ENCODE results near the gene SCAMP4.

The SCAMP4 gene

GRCh38 chr19:1935484-1936208 lies 30.4 kb downstream of the SCAMP4 start:
- Histone ChIP-seq H3K36me3 (0 out of 2 replicates have a peak, but pooled peaks cover 3% of the 10 kb centered on the region), H3K4me2 (no peak overlapping the region), H3K9ac (no peak overlapping the region), H3K9me3 (peaks cover 30% of the 10 kb centered on the region), H4K20me1 (no peaks in the 10 kb centered on the region), H3K4me3 (no peak overlapping the region), H3K27ac (no peak overlapping the region), H3K27me3 (no peaks in the 10 kb centered on the region), H3K4me1 (peaks cover 33% of the 10 kb centered on the region)
- TF ChIP-seq Cebpa-rat (IDR thresholded peaks at IDR 0.05): no peak

GRCh38 chr19:1936430-1936829 lies 31.2 kb downstream of the SCAMP4 start:
- H3K9ac ChIP-seq: no peak overlapping the region
- no peaks in the 10 kb centered on the region for H3K27me3 ChIP-seq
- H3K4me1 ChIP-seq: peaks cover 31% of the 10 kb centered on the region
- no peaks in the 10 kb centered on the region for H4K20me1 ChIP-seq
- H3K27ac ChIP-seq: no peak overlapping the region
- H3K4me2 ChIP-seq: no peak overlapping the region
- H3K36me3 ChIP-seq: 0 out of 2 replicates have a peak, but pooled peaks cover 3% of the 10 kb centered on the region
- TF ChIP-seq Cebpa-rat (IDR thresholded peaks at IDR 0.05): no peak
- peaks cover 26% of the 10 kb centered on the region for H3K9me3 ChIP-seq
- H3K4me3 ChIP-seq: no peak overlapping the region

- no peak for TF ChIP-seq Cebpa-rat (IDR thresholded peaks at IDR 0.05)
- Histone ChIP-seq H3K27me3 (no peaks in the 10 kb centered on the region), H3K27ac (no peak overlapping the region), H4K20me1 (peaks cover 3% of the 10 kb centered on the region), H3K36me3 (0 out of 2 replicates have a peak, but pooled peaks cover 3% of the 10 kb centered on the region), H3K9ac (no peak overlapping the region), H3K4me1 (peaks cover 31% of the 10 kb centered on the region), H3K9me3 (peaks cover 20% of the 10 kb centered on the region), H3K4me3 (no peak overlapping the region), H3K4me2 (no peak overlapping the region)
Measured at GRCh38 chr19:1936916-1937610, 31.9 kb downstream of the SCAMP4 start.

GRCh38 chr19:1938071-1938470 lies 32.9 kb downstream of the SCAMP4 start:
- TF ChIP-seq Cebpa-rat (IDR thresholded peaks at IDR 0.05): no peak
- H3K27ac ChIP-seq: no peak overlapping the region
- H3K4me3 ChIP-seq: no peak overlapping the region
- H3K9ac ChIP-seq: no peak overlapping the region
- H4K20me1 ChIP-seq: peaks cover 13% of the 10 kb centered on the region
- H3K36me3 ChIP-seq: 0 out of 2 replicates have a peak, but pooled peaks cover 3% of the 10 kb centered on the region
- H3K4me2 ChIP-seq: no peak overlapping the region
- peaks cover 14% of the 10 kb centered on the region for H3K9me3 ChIP-seq
- H3K27me3 ChIP-seq: no peaks in the 10 kb centered on the region
- peaks cover 28% of the 10 kb centered on the region for H3K4me1 ChIP-seq

GRCh38 chr19:1941146-1942077 lies 36.2 kb downstream of the SCAMP4 start, which contains the start of gene CSNK1G2:
Gene CSNK1G2, plus strand, starts transcription at chr19:1941172. Its CDS starts 28,601 bp downstream, at chr19:1969773.
- Histone ChIP-seq H3K4me1 (peaks cover 47% of the 10 kb centered on the region), H3K9me3 (no peaks in the 10 kb centered on the region)
- TF ChIP-seq Cebpa-rat (IDR thresholded peaks at IDR 0.05): no peak

GRCh38 chr19:1942078-1942933 lies 37.1 kb downstream of the SCAMP4 start:
- H4K20me1 ChIP-seq: peaks cover 55% of the 10 kb centered on the region
- H3K4me2 ChIP-seq: peak overlapping the region; percentile 100
- no peaks in the 10 kb centered on the region for H3K27me3 ChIP-seq
- H3K36me3 ChIP-seq: peaks cover 17% of the 10 kb centered on the region
- H3K9me3 ChIP-seq: peaks cover 6% of the 10 kb centered on the region
- TF ChIP-seq Cebpa-rat (IDR thresholded peaks at IDR 0.05): no peak; the same call in 1 of the 2 replicates
- H3K4me1 ChIP-seq: peaks cover 47% of the 10 kb centered on the region
- peak overlapping the region; percentile 70 for H3K4me3 ChIP-seq
- H3K9ac ChIP-seq: peak overlapping the region; percentile 86
- peak overlapping the region; percentile 93 for H3K27ac ChIP-seq

More at GRCh38 chr19:1941146-1942077, 36.2 kb downstream of the SCAMP4 start, which contains the start of gene CSNK1G2:
- Histone ChIP-seq H3K9ac (peak within 1 kb of the TSS; percentile 86), H3K27me3 (no peaks in the 10 kb centered on the region), H4K20me1 (peaks cover 47% of the 10 kb centered on the region), H3K4me3 (peak within 1 kb of the TSS; percentile 70), H3K4me2 (peak within 1 kb of the TSS; percentile 100), H3K36me3 (0 out of 2 replicates have a peak, but pooled peaks cover 10% of the 10 kb centered on the region), H3K27ac (peak within 1 kb of the TSS; percentile 93)

- Histone ChIP-seq H3K27ac (peak overlapping the region; percentile 93), H3K4me3 (peak overlapping the region; percentile 70), H3K9ac (peak overlapping the region; percentile 86), H3K36me3 (peaks cover 24% of the 10 kb centered on the region), H3K4me1 (peaks cover 47% of the 10 kb centered on the region), H3K4me2 (peak overlapping the region; percentile 100), H3K27me3 (no peaks in the 10 kb centered on the region), H4K20me1 (peaks cover 62% of the 10 kb centered on the region), H3K9me3 (peaks cover 13% of the 10 kb centered on the region)
- no peak for TF ChIP-seq Cebpa-rat (IDR thresholded peaks at IDR 0.05)
Measured at GRCh38 chr19:1942934-1943555, 37.8 kb downstream of the SCAMP4 start.

- peaks cover 47% of the 10 kb centered on the region for H3K4me1 ChIP-seq
- peaks cover 19% of the 10 kb centered on the region for H3K9me3 ChIP-seq
- H3K36me3 ChIP-seq: peaks cover 28% of the 10 kb centered on the region
- H3K4me2 ChIP-seq: peak overlapping the region; percentile 100
- H3K4me3 ChIP-seq: peak overlapping the region; percentile 70
- no peaks in the 10 kb centered on the region for H3K27me3 ChIP-seq
- peaks cover 69% of the 10 kb centered on the region for H4K20me1 ChIP-seq
- peak overlapping the region; percentile 93 for H3K27ac ChIP-seq
- H3K9ac ChIP-seq: peak overlapping the region; percentile 86
- no peak for TF ChIP-seq Cebpa-rat (IDR thresholded peaks at IDR 0.05)
Measured at GRCh38 chr19:1943661-1944087, 38.5 kb downstream of the SCAMP4 start.
